ENCODE results near the gene MARCO. TPM values are rescaled to one million over a fixed set of nuclear protein-coding genes. Genes with fewer than 3 reads are reported as not detected.
A peak's percentile ranks its signal among the peaks of the same experiment; 100 is the strongest.
"Not testable (repeated sequence)": the region's sequence is repeated elsewhere in the genome, so short reads cannot be mapped to it uniquely, and the experiment has no call there.

Gene MARCO
- total and polyA plus RNA-seq, 12 donors, result 0.44 to 149 (median 34.4) TPM

DNA sequence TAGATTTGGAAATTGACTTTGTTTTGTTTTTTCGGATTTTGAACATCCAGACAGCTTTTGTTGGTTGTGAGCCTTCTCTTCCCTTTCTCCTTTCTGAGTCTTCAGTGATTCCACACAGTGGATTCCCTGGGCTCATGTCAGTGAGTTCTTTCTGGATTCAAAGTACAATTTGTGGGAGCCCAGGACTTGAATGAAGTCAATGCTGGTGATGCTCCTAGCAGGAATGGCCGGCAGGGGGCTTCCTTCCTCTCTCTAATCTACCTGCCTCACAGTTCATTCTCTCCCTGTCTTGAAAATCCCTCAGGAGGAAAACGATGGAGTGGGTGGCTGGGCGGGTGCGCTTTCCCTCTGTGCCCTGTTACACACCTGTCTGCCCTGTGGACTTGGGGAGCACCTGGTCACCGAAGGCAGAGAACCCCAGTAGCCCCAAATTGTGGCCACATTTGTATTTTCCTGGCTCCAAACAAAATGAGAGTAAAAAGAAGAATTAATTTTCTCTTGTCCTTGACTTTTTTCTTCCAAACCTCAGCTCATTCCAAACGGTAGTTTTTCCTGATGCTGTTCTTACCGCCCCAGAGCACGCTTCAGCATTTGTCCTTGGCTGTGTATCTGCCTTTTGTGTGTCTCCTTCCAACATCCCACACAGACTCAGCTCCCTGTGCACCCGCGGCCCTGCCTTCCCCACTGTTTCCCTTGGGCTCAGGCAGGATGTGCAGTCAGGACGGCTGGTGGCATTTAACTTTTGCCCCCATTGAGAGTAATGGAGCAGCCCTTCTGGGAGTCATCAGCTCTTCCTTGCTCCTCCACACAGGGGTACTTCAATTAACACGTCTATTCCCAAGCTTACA is 86.6 kb downstream of the MARCO start:
- 43 to 51% (median 47%) methylated on average over 13 of the region's 13 CpGs for WGBS, 4 donors
- Histone ChIP-seq H3K27ac (no peak overlapping the region), H3K9me3 (replicated peaks in 1 of 3) (no peaks in the 10 kb centered on the region), H3K27me3 (peaks cover 7% of the 10 kb centered on the region), H3K4me3 (no peak overlapping the region), H3K4me1 (replicated peaks in 1 of 2) (no peaks in the 10 kb centered on the region), H3K36me3 (replicated peaks in 1 of 2) (no peaks in the 10 kb centered on the region)
- DNase-seq, result peak in 4 of 7 donors; percentile 40 to 63 (median 50)
- TF ChIP-seq, protein P1, sequence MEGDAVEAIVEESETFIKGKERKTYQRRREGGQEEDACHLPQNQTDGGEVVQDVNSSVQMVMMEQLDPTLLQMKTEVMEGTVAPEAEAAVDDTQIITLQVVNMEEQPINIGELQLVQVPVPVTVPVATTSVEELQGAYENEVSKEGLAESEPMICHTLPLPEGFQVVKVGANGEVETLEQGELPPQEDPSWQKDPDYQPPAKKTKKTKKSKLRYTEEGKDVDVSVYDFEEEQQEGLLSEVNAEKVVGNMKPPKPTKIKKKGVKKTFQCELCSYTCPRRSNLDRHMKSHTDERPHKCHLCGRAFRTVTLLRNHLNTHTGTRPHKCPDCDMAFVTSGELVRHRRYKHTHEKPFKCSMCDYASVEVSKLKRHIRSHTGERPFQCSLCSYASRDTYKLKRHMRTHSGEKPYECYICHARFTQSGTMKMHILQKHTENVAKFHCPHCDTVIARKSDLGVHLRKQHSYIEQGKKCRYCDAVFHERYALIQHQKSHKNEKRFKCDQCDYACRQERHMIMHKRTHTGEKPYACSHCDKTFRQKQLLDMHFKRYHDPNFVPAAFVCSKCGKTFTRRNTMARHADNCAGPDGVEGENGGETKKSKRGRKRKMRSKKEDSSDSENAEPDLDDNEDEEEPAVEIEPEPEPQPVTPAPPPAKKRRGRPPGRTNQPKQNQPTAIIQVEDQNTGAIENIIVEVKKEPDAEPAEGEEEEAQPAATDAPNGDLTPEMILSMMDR (IDR thresholded peaks at IDR 0.05), result peak in 5 of 6 experiments; percentile 13 to 37 (median 28)
- no peak for TF ChIP-seq POLR2A (IDR thresholded peaks at IDR 0.05)
- intact Hi-C loops (cut with DNase I), result loop anchor here in 1 of 2 donors (10.0 kb wide), 1 partner anchor 236 kb away; no protein-coding TSS in a partner anchor

DNA sequence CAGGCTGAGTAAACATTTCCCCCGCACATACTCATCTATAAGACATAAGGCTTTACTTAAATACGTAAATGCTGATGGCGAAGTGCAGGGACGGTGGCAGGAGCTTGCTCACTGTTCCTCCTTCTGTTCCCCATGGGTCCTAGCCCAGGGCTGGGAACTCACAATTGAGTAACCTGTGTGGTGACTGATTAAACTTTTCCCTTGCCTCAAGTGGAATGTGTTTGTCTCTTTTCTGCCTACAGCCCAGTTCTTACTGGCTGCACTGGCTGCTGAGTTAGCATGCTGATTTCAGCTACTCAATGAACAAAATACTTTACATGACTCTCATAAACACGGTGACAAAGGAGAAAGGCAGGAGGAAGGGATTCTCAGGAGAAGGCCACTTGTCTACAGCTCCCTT is 87.3 kb downstream of the MARCO start:
- WGBS, 4 donors, result 70 to 81% (median 72%) methylated on average over 5 of the region's 5 CpGs
- intact Hi-C loops (cut with DNase I), result loop anchor here in 1 of 2 donors (10.0 kb wide), 1 partner anchor 236 kb away; no protein-coding TSS in a partner anchor
- H3K36me3 ChIP-seq (replicated peaks in 1 of 2), result no peaks in the 10 kb centered on the region
- peaks cover 0 to under 1% (median 0%) of the 10 kb centered on the region in 3 donors for H3K9me3 ChIP-seq (replicated peaks in 1 of 3)
- H3K4me3 ChIP-seq, result no peak overlapping the region
- H3K4me1 ChIP-seq (replicated peaks in 1 of 2), result no peaks in the 10 kb centered on the region
- TF ChIP-seq, protein P1 (IDR thresholded peaks at IDR 0.05), result no peak
- TF ChIP-seq POLR2A (IDR thresholded peaks at IDR 0.05), result no peak
- DNase-seq, result no peak
- peaks cover 7% of the 10 kb centered on the region for H3K27me3 ChIP-seq
- H3K27ac ChIP-seq, result no peak overlapping the region

DNA sequence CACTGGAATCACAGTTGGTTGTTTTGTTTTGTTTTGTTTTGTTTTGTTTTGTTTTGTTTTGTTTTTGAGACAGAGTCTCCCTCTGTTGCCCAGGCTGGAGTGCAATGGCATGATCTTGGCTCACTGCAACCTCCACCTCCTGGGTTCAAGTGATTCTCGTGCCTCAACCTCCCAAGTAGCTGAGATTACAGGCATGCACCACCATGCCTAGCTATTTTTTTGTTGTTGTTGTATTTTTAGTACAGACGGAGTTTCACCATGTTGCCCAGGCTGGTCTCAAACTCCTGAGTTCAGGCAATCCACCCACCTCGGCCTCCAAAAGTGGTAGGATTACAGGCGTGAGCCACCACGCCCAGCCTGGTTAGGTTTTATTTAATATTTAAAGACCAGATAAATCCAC is 95.9 kb downstream of the MARCO start:
- H3K27me3 ChIP-seq; H3K36me3 ChIP-seq (replicated peaks in 1 of 2); H3K9me3 ChIP-seq (replicated peaks in 1 of 3); DNase-seq; H3K4me3 ChIP-seq; H3K4me1 ChIP-seq (replicated peaks in 1 of 2); intact Hi-C loops (cut with DNase I); H3K27ac ChIP-seq: not testable (repeated sequence)
- WGBS, 4 donors, result 58 to 71% (median 69%) methylated on average over 5 of the region's 5 CpGs

DNA sequence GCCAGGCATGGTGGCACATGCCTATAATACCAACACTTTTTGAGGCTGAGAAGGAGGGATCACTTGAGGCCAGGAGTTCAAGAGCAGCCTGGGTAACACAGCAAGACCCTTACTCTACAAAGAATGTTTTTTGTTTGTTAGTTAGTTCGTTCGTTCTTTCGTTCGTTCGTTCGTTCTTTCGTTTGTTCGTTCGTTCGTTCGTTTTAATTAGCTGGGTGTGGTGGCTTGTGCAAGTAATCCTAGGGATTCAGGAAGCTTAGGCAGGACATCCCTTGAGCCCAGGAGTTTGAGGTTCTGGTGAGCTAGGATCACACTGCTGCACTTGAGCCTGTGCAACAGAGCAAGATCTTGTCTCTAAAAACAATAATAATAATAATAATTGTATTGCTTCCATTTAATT is 98.7 kb downstream of the MARCO start:
- no peak for TF ChIP-seq POLR2A (IDR thresholded peaks at IDR 0.05)
- TF ChIP-seq, protein P1 (IDR thresholded peaks at IDR 0.05), result no peak
- intact Hi-C loops (cut with DNase I), result no loop called here
- H3K36me3 ChIP-seq (replicated peaks in 1 of 2), result no peaks in the 10 kb centered on the region
- H3K27ac ChIP-seq, result no peak overlapping the region
- no peaks in the 10 kb centered on the region for H3K9me3 ChIP-seq (replicated peaks in 1 of 3)
- H3K4me1 ChIP-seq (replicated peaks in 1 of 2), result no peaks in the 10 kb centered on the region
- no peak for DNase-seq
- H3K4me3 ChIP-seq, result no peak overlapping the region
- WGBS, 4 donors, result 81 to 89% (median 86%) methylated on average over 11 of the region's 11 CpGs
- no peaks in the 10 kb centered on the region for H3K27me3 ChIP-seq

Other genes with a start within 250 kb of the MARCO start
- under 1 TPM in 6 of 9 donors, not detected in 3; 0.17 to 0.98 (median 0.54) TPM for gene EN1, start 94.5 kb upstream of the MARCO start, total RNA-seq
- under 1 TPM in 1 of 3 donors, not detected in 2; 0.03 TPM for gene EN1, start 94.5 kb upstream of the MARCO start, polyA plus RNA-seq
- not detected for gene C1QL2, start 216.6 kb downstream of the MARCO start, total RNA-seq
- not detected for gene C1QL2, start 216.6 kb downstream of the MARCO start, polyA plus RNA-seq